IMR-90 (cell line): Measurements from ENCODE around the gene SCN8A. TPM values are rescaled to one million over a fixed set of nuclear protein-coding genes. Genes with fewer than 3 reads are reported as not detected.

Source experiments
- ATAC-seq: fragments of 200-7000 bp; cut with Tn5 transposase; 2 replicates; pipeline ENCODE4 v1.9.1; 2020; ENCODE audit warnings: low read depth, mild to moderate bottlenecking, moderate library complexity
- BruUV-seq: library from RNA; stranded (reverse); fragments of 400-500 nt; replicated peaks from 2 replicates; lab custom pipeline; 2021; lab: Mats Ljungman, UMichigan
- CTCF ChIA-PET: fragments of 300-600 bp; formaldehyde crosslinking; extraction: SDS; loops from one replicate; lab custom pipeline; 2021; ENCODE audit warnings: antibody characterized with exemption; lab: Yijun Ruan, JAX
- POLR2A ChIA-PET: fragments of 300-600 bp; sonication (Branson Sonifier 250); formaldehyde crosslinking; loops from one replicate; lab custom pipeline; 2022; ENCODE audit warnings: antibody characterized with exemption; ENCODE audit not compliant: unreplicated experiment; lab: Charles Lee
- DNase-seq: peaks from one replicate; pipeline ENCODE4 v3.0.0; 2013
- H2AFZ ChIP-seq: replicated peaks from 2 replicates; pipeline ENCODE3; 2013; ENCODE audit warnings: low read length, mild to moderate bottlenecking; ENCODE audit not compliant: poor library complexity
- H2AK5ac ChIP-seq: 2 replicates; pipeline ENCODE4 v1.6.1; 2013; ENCODE audit warnings: low read depth, low read length, inconsistent platforms
- H2AK9ac ChIP-seq: replicated peaks from 2 replicates; pipeline ENCODE3; 2013; ENCODE audit warnings: mild to moderate bottlenecking, low read depth, low read length, moderate library complexity; ENCODE audit not compliant: poor library complexity
- H2BK120ac ChIP-seq: 2 replicates; pipeline ENCODE4 v1.6.1; 2013; ENCODE audit warnings: low read depth, low read length, inconsistent platforms
- H2BK15ac ChIP-seq: 3 replicates; pipeline ENCODE4 v1.6.1; 2013; ENCODE audit warnings: low read depth, low read length, inconsistent platforms
- H2BK20ac ChIP-seq: 2 replicates; pipeline ENCODE4 v1.6.1; 2013; ENCODE audit warnings: low read depth, mild to moderate bottlenecking, inconsistent platforms, low read length, moderate library complexity
- H2BK5ac ChIP-seq: 2 replicates; pipeline ENCODE4 v1.6.1; 2013; ENCODE audit warnings: mild to moderate bottlenecking, low read depth, low read length, inconsistent platforms; ENCODE audit not compliant: poor library complexity, severe bottlenecking
- H3K14ac ChIP-seq: replicated peaks from 2 replicates; pipeline ENCODE4 v1.6.1; 2013; ENCODE audit warnings: low read depth, low read length, inconsistent platforms
- H3K18ac ChIP-seq: 2 replicates; pipeline ENCODE4 v1.6.1; 2013; ENCODE audit warnings: low read depth, low read length, control low read depth
- H3K23ac ChIP-seq: 2 replicates; pipeline ENCODE4 v1.6.1; 2013; ENCODE audit warnings: low read depth, low read length, inconsistent platforms
- H3K27ac ChIP-seq: 2 replicates; pipeline ENCODE4 v1.5.1; 2013; ENCODE audit warnings: mild to moderate bottlenecking, control low read depth, low read length; ENCODE audit not compliant: insufficient read depth
- H3K27me3 ChIP-seq: 2 replicates; pipeline ENCODE4 v1.6.1; 2013; ENCODE audit warnings: low read length; ENCODE audit not compliant: control insufficient read depth, insufficient read depth
- H3K36me3 ChIP-seq: 2 replicates; pipeline ENCODE4 v1.6.1; 2013; ENCODE audit warnings: low read length, mixed read lengths; ENCODE audit not compliant: control insufficient read depth, insufficient read depth
- H3K4ac ChIP-seq: 2 replicates; pipeline ENCODE4 v1.6.1; 2013; ENCODE audit warnings: low read depth, low read length, inconsistent platforms
- H3K4me1 ChIP-seq: 2 replicates; pipeline ENCODE4 v1.6.1; 2013; ENCODE audit warnings: low read length, mixed read lengths; ENCODE audit not compliant: control insufficient read depth, insufficient read depth
- H3K4me2 ChIP-seq: 2 replicates; pipeline ENCODE4 v1.6.1; 2013; ENCODE audit warnings: low read depth, mild to moderate bottlenecking, control low read depth, low read length, moderate library complexity
- H3K4me3 ChIP-seq: 2 replicates; pipeline ENCODE4 v1.5.1; 2013; ENCODE audit warnings: low read depth, mild to moderate bottlenecking, control low read depth, low read length, moderate library complexity; ENCODE audit not compliant: insufficient read depth
- H3K56ac ChIP-seq: 2 replicates; pipeline ENCODE4 v1.6.1; 2013; ENCODE audit warnings: low read length, inconsistent platforms; ENCODE audit not compliant: insufficient read depth; ENCODE audit errors: extremely low read depth
- H3K79me1 ChIP-seq, 2 experiments: 2 replicates each; pipeline ENCODE4 v1.6.1; 2013; ENCODE audit warnings: low read length in 2 of 2, inconsistent platforms in 1 of 2, low read depth in 1 of 2
- H3K9ac ChIP-seq: 2 replicates; pipeline ENCODE4 v1.6.1; 2013; ENCODE audit warnings: low read depth, low read length, control low read depth
- H3K9me1 ChIP-seq: 2 replicates; pipeline ENCODE4 v1.6.1; 2013; ENCODE audit warnings: low read length, inconsistent platforms; ENCODE audit not compliant: insufficient read depth
- H3K9me3 ChIP-seq: 2 replicates; pipeline ENCODE4 v1.6.1; 2013; ENCODE audit warnings: low read length; ENCODE audit not compliant: control insufficient read depth, insufficient read depth
- H4K20me1 ChIP-seq: 2 replicates; pipeline ENCODE4 v1.6.1; 2013; ENCODE audit warnings: low read length, inconsistent platforms; ENCODE audit not compliant: insufficient read depth
- H4K5ac ChIP-seq: 2 replicates; pipeline ENCODE4 v1.6.1; 2013; ENCODE audit warnings: mild to moderate bottlenecking, low read depth, low read length, control low read depth
- H4K8ac ChIP-seq, 2 experiments: 2 replicates each; pipeline ENCODE4 v1.6.1; 2013; ENCODE audit warnings: low read depth in 2 of 2, low read length in 2 of 2, control low read depth in 1 of 2, inconsistent platforms in 1 of 2
- H4K91ac ChIP-seq: 2 replicates; pipeline ENCODE4 v1.6.1; 2013; ENCODE audit warnings: low read depth, low read length, inconsistent platforms; ENCODE audit not compliant: insufficient read depth
- BHLHE40 ChIP-seq: fragments of 150-350 bp; IDR thresholded peaks from 2 replicates; pipeline ENCODE4 v1.6.1; 2016; ENCODE audit warnings: mild to moderate bottlenecking, low read depth, low read length
- CEBPB ChIP-seq: IDR thresholded peaks from 2 replicates; pipeline ENCODE4 v1.6.1; 2012; ENCODE audit warnings: low read depth, low read length, improper control_type of control experiment
- CHD1 ChIP-seq: IDR thresholded peaks from 2 replicates; pipeline ENCODE4 v1.6.1; 2012; ENCODE audit warnings: low read depth, low read length, improper control_type of control experiment
- NFE2L2 ChIP-seq: fragments of 150-350 bp; IDR thresholded peaks from 2 replicates; pipeline ENCODE4 v1.6.1; 2016; ENCODE audit warnings: low read depth, mild to moderate bottlenecking, low read length
- WGBS, 2 experiments: methylation state at CpG; one replicate each; pipeline versions ENCODE4 v1.1.5 to v1.1.7; 2013; ENCODE audit warnings: missing lambda C conversion rate in 2 of 2; ENCODE audit not compliant: insufficient read length in 1 of 2; ENCODE audit errors: extremely low coverage in 2 of 2; 5-methylcytosine and 5-hydroxymethylcytosine counted together
- dilution Hi-C: fragments of 300-500 bp; cut with HindIII; formaldehyde crosslinking; loops from one replicate; pipeline ENCODE4 v1.14.3; 2018; ENCODE audit warnings: low sequenced_read_pairs; ENCODE audit not compliant: unreplicated experiment
- in situ Hi-C: fragments of 300-500 bp; cut with MboI; formaldehyde crosslinking; loops from 3 replicates; pipeline ENCODE4 v1.14.3; 2019; ENCODE audit warnings: low sequenced_read_pairs, inconsistent platforms, mixed read lengths
- intact Hi-C: fragments of 100-400 bp; cut with micrococcal nuclease; formaldehyde crosslinking; loops from 2 replicates; pipeline ENCODE4 v1.10.0; 2022
- polyA plus RNA-seq, 3 experiments: library from polyadenylated mRNA; depleted of rRNA; stranded (reverse); fragments of >200 nt; gene quantifications; 2 replicates each; pipeline ENCODE4 v1.2.3, GENCODE V29; 2012; ENCODE audit warnings: low replicate concordance in 1 of 3
- total RNA-seq: library from RNA; depleted of rRNA; stranded (reverse); fragments of >200 nt; gene quantifications from 2 replicates; pipeline ENCODE4 v1.2.3, GENCODE V29; 2012

The SCN8A gene
- total and polyA plus RNA-seq, 2 of the 4 experiments (the other 2 are of a cell fraction): 6.9 to 19.7 TPM

DNA sequence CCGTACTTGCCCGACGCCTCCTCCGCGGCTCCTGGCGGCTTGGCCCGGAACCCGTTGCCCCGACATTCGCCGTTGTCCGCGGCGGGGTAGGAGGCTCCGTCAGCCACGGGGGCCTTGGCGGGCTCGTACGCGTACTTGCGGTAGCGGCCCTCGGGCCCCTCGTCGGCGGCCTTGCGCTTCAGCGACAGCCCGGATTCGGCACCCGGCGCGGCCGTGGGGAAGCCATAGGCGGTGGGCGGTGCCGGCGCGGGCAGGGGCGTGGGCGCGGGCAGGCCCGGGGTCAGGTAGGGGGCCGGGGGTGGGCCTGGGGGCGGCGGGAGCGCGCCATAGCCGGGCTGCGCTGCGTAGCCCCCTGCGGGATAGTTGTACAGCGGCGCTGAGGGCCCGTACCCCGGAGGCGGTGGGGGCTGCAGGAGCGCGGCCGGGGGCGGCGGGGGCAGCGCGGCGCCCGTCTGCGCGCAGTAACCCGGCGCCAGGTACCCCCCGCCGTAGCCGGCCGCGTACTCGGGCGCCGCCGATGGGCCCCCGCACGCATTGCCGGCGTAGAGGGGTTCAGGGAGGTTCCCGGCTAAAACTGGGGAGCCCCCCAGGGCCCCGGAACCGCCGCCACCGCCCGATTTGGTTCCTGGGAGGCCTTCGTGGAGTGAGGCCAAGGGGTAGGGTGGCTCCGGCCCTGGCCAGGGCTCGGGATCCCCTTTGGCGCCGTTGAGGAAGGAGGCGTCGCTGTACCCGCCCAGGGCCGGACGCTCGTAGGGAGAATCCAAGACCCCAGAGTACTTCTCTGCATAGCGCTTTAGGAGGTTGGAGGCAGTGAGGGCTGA is 230.6 kb downstream of the SCN8A start:
- Histone ChIP-seq H3K79me1 (0 out of 4 replicates have a peak, but pooled peaks cover 0 to 2% of the 10 kb centered on the region in 2 experiments), H3K36me3 (no peaks in the 10 kb centered on the region), H3K4me3 (peak overlapping the region; percentile 68), H4K5ac (peak overlapping the region; percentile 30; the same call in 1 of the 2 replicates), H2AFZ (peak overlapping the region; percentile 93), H4K8ac (peak overlapping the region; percentile 63 to 80; a peak in 1 of 4 replicates), H4K20me1 (no peaks in the 10 kb centered on the region), H3K14ac (peak overlapping the region; percentile 52), H3K23ac (no peak overlapping the region), H2AK5ac (no peak overlapping the region), H3K27me3 (no peaks in the 10 kb centered on the region; the same call in 1 of the 2 replicates), H3K18ac (no peak overlapping the region; the same call in 1 of the 2 replicates), H3K4me1 (peaks cover 9% of the 10 kb centered on the region; the same call in 1 of the 2 replicates), H3K9me1 (no peaks in the 10 kb centered on the region), H2BK20ac (no peak overlapping the region), H3K56ac (no peak overlapping the region), H3K4me2 (peak overlapping the region; percentile 51), H3K4ac (peak overlapping the region; percentile 52), H2BK120ac (no peak overlapping the region), H2BK15ac (no peak overlapping the region), H3K9ac (peak overlapping the region; percentile 55), H3K9me3 (no peaks in the 10 kb centered on the region), H2AK9ac (peak overlapping the region; percentile 94), H2BK5ac (peak overlapping the region; percentile 7), H4K91ac (no peak overlapping the region), H3K27ac (peak overlapping the region; percentile 39)
- in situ Hi-C loops (loop anchor here (5.0 kb wide), 1 partner anchor 399 kb away; the partner anchor contains the start of gene SLC4A8), intact Hi-C loops (loop anchor here (5.0 kb wide), 1 partner anchor 161 kb away; no protein-coding TSS in a partner anchor), dilution Hi-C loops (no loop called here)
- no TSS peak for BruUV-seq
- ATAC-seq: no peak
- CTCF ChIA-PET: interaction anchor here (1.1 kb wide), 1 partner anchor 143 kb away, joined by 4 read pairs; no protein-coding TSS in a partner anchor
- POLR2A ChIA-PET: no interaction called here
- TF ChIP-seq CHD1 (no peak), CEBPB (no peak), BHLHE40 (no peak), NFE2L2 (no peak)
- 53% methylated on average over 39 of the region's 101 CpGs; no CpG with 5 or more reads in 1 of the 2 experiments for WGBS, 2 experiments
- no peak for DNase-seq
